WTC11 (cell line): ENCODE measurements around the gene CFAP20.

Experiments used
- ESRRA ChIP-seq: sonication (generic); formaldehyde crosslinking; IDR thresholded peaks from 2 replicates; pipeline ENCODE4 v1.8.1; 2022; ENCODE audit warnings: mild to moderate bottlenecking, missing genetic modification reagents, borderline replicate concordance
- NR2C2 ChIP-seq: sonication (generic); formaldehyde crosslinking; IDR thresholded peaks from 2 replicates; pipeline ENCODE4 v1.8.0; 2022; ENCODE audit warnings: mild to moderate bottlenecking, missing genetic modification reagents
- SMAD3 ChIP-seq: sonication (generic); formaldehyde crosslinking; IDR thresholded peaks from 2 replicates; pipeline ENCODE4 v1.8.0; 2022; ENCODE audit warnings: missing genetic modification reagents, mild to moderate bottlenecking, borderline replicate concordance
- ZNF138 ChIP-seq: sonication (generic); formaldehyde crosslinking; conservative IDR thresholded peaks from 2 replicates; pipeline ENCODE4 v1.8.1; 2022; ENCODE audit warnings: mild to moderate bottlenecking, moderate library complexity, missing genetic modification reagents
- TF ChIP-seq, protein P1 (sequence below): sonication (generic); formaldehyde crosslinking; IDR thresholded peaks from 2 replicates; pipeline ENCODE4 v1.8.1; 2023; ENCODE audit warnings: mild to moderate bottlenecking, missing genetic modification reagents, borderline replicate concordance
- TF ChIP-seq, protein P2 (sequence below): sonication (generic); formaldehyde crosslinking; IDR thresholded peaks from 2 replicates; pipeline ENCODE4 v1.8.1; 2022; ENCODE audit warnings: low read depth, missing genetic modification reagents, borderline replicate concordance
- TF ChIP-seq, protein P3 (sequence below): fragments of 200-600 bp; IDR thresholded peaks from 2 replicates; pipeline ENCODE4 v1.8.0; 2022; ENCODE audit warnings: antibody characterized with exemption
- TF ChIP-seq, protein P4 (sequence below): sonication (generic); formaldehyde crosslinking; IDR thresholded peaks from 2 replicates; pipeline ENCODE4 v1.8.0; 2023; ENCODE audit warnings: missing genetic modification reagents
- TF ChIP-seq, protein P5 (sequence below): sonication (generic); formaldehyde crosslinking; IDR thresholded peaks from 2 replicates; pipeline ENCODE4 v1.8.1; 2023; ENCODE audit warnings: mild to moderate bottlenecking, missing genetic modification reagents, moderate library complexity
- TF ChIP-seq, protein P6 (sequence below): sonication (generic); formaldehyde crosslinking; IDR thresholded peaks from 2 replicates; pipeline ENCODE4 v1.8.1; 2023; ENCODE audit warnings: mild to moderate bottlenecking, missing genetic modification reagents, moderate library complexity

DNA sequence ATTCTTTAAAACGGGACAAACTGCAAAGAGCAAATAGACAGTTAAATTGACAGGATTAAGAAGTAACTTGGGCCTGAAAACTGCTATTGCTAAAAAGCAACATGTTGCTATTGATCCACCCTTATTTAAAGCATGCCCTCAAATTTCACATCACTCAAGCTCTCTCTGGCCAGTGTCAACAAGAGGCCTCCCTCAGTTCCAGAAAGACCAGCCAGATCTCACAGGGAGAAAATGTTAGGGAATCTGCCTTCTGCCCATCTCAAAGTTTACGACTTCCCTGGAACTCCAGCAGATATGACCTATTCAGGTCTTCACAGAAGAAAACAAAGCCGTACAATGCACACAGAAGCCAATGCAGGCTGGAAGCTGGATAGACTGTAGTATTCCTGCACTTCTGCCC lies 8.9 kb downstream of the CFAP20 start:
- TF ChIP-seq, protein P1, sequence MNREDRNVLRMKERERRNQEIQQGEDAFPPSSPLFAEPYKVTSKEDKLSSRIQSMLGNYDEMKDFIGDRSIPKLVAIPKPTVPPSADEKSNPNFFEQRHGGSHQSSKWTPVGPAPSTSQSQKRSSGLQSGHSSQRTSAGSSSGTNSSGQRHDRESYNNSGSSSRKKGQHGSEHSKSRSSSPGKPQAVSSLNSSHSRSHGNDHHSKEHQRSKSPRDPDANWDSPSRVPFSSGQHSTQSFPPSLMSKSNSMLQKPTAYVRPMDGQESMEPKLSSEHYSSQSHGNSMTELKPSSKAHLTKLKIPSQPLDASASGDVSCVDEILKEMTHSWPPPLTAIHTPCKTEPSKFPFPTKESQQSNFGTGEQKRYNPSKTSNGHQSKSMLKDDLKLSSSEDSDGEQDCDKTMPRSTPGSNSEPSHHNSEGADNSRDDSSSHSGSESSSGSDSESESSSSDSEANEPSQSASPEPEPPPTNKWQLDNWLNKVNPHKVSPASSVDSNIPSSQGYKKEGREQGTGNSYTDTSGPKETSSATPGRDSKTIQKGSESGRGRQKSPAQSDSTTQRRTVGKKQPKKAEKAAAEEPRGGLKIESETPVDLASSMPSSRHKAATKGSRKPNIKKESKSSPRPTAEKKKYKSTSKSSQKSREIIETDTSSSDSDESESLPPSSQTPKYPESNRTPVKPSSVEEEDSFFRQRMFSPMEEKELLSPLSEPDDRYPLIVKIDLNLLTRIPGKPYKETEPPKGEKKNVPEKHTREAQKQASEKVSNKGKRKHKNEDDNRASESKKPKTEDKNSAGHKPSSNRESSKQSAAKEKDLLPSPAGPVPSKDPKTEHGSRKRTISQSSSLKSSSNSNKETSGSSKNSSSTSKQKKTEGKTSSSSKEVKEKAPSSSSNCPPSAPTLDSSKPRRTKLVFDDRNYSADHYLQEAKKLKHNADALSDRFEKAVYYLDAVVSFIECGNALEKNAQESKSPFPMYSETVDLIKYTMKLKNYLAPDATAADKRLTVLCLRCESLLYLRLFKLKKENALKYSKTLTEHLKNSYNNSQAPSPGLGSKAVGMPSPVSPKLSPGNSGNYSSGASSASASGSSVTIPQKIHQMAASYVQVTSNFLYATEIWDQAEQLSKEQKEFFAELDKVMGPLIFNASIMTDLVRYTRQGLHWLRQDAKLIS (CRISPR knock-in tag) = no peak
- TF ChIP-seq, protein P2, sequence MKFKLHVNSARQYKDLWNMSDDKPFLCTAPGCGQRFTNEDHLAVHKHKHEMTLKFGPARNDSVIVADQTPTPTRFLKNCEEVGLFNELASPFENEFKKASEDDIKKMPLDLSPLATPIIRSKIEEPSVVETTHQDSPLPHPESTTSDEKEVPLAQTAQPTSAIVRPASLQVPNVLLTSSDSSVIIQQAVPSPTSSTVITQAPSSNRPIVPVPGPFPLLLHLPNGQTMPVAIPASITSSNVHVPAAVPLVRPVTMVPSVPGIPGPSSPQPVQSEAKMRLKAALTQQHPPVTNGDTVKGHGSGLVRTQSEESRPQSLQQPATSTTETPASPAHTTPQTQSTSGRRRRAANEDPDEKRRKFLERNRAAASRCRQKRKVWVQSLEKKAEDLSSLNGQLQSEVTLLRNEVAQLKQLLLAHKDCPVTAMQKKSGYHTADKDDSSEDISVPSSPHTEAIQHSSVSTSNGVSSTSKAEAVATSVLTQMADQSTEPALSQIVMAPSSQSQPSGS (CRISPR knock-in tag) = no peak
- TF ChIP-seq, protein P3, sequence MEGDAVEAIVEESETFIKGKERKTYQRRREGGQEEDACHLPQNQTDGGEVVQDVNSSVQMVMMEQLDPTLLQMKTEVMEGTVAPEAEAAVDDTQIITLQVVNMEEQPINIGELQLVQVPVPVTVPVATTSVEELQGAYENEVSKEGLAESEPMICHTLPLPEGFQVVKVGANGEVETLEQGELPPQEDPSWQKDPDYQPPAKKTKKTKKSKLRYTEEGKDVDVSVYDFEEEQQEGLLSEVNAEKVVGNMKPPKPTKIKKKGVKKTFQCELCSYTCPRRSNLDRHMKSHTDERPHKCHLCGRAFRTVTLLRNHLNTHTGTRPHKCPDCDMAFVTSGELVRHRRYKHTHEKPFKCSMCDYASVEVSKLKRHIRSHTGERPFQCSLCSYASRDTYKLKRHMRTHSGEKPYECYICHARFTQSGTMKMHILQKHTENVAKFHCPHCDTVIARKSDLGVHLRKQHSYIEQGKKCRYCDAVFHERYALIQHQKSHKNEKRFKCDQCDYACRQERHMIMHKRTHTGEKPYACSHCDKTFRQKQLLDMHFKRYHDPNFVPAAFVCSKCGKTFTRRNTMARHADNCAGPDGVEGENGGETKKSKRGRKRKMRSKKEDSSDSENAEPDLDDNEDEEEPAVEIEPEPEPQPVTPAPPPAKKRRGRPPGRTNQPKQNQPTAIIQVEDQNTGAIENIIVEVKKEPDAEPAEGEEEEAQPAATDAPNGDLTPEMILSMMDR = no peak
- no peak for TF ChIP-seq ESRRA (CRISPR knock-in tag)
- no peak for TF ChIP-seq ZNF138 (CRISPR knock-in tag)
- TF ChIP-seq, protein P4, sequence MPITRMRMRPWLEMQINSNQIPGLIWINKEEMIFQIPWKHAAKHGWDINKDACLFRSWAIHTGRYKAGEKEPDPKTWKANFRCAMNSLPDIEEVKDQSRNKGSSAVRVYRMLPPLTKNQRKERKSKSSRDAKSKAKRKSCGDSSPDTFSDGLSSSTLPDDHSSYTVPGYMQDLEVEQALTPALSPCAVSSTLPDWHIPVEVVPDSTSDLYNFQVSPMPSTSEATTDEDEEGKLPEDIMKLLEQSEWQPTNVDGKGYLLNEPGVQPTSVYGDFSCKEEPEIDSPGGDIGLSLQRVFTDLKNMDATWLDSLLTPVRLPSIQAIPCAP (CRISPR knock-in tag) = no peak
- TF ChIP-seq SMAD3 (CRISPR knock-in tag) = no peak
- TF ChIP-seq, protein P5, sequence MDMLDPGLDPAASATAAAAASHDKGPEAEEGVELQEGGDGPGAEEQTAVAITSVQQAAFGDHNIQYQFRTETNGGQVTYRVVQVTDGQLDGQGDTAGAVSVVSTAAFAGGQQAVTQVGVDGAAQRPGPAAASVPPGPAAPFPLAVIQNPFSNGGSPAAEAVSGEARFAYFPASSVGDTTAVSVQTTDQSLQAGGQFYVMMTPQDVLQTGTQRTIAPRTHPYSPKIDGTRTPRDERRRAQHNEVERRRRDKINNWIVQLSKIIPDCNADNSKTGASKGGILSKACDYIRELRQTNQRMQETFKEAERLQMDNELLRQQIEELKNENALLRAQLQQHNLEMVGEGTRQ (CRISPR knock-in tag) = no peak
- no peak for TF ChIP-seq NR2C2 (CRISPR knock-in tag)
- TF ChIP-seq, protein P6, sequence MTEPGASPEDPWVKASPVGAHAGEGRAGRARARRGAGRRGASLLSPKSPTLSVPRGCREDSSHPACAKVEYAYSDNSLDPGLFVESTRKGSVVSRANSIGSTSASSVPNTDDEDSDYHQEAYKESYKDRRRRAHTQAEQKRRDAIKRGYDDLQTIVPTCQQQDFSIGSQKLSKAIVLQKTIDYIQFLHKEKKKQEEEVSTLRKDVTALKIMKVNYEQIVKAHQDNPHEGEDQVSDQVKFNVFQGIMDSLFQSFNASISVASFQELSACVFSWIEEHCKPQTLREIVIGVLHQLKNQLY = no peak
